Thyroid gland (tissue), 4 donors: ENCODE measurements around the gene TNPO3. TPM values are rescaled to one million over a fixed set of nuclear protein-coding genes. Genes with fewer than 3 reads are reported as not detected.

ENCODE experiments used
- DNase-seq, 2 donors: peaks; one replicate each; pipeline ENCODE4 v3.0.0-alpha.2; 2019
- H3K27ac ChIP-seq, 3 donors: fragments of 200-600 bp; sonication (generic); 1 replicate in 2 of 3; 2 replicates in 1 of 3; pipeline ENCODE4 v1.5.1; 2016 to 2019; ENCODE audit warnings: mild to moderate bottlenecking in 1 of 3, moderate library complexity in 1 of 3
- H3K27me3 ChIP-seq: fragments of 200-600 bp; sonication (generic); one replicate; pipeline ENCODE4 v1.5.1; 2019
- H3K36me3 ChIP-seq, 2 donors: fragments of 200-600 bp; sonication (generic); one replicate each; pipeline ENCODE4 v1.5.1; 2016 to 2019
- H3K4me1 ChIP-seq, 2 donors: fragments of 200-600 bp; sonication (generic); one replicate each; pipeline ENCODE4 v1.5.1; 2017 to 2019
- H3K4me3 ChIP-seq, 3 donors: fragments of 200-600 bp; sonication (generic); replicated peaks in 1 of 3; 1 replicate in 2 of 3; 2 replicates in 1 of 3; pipeline ENCODE4 v1.5.1; 2016; ENCODE audit warnings: mild to moderate bottlenecking in 1 of 3
- H3K9me3 ChIP-seq: fragments of 200-600 bp; sonication (generic); one replicate; pipeline ENCODE4 v1.5.1; 2017
- CTCF ChIP-seq, 6 experiments: fragments of 200-600 bp in 3 of 6; fragments of 450-650 bp in 3 of 6; sonication (generic) in 3 of 6; IDR thresholded peaks; one replicate each; pipeline ENCODE4 v1.5.1; 2016 to 2019; ENCODE audit warnings: antibody characterized with exemption in 6 of 6, mild to moderate bottlenecking in 2 of 6, inconsistent platforms in 1 of 6, moderate library complexity in 1 of 6
- POLR2A ChIP-seq, 2 donors: fragments of 450-650 bp; IDR thresholded peaks; one replicate each; pipeline ENCODE4 v1.6.1; 2017; ENCODE audit warnings: antibody characterized with exemption in 2 of 2, mild to moderate bottlenecking in 2 of 2, moderate library complexity in 1 of 2
- WGBS, 2 donors: methylation state at CpG; one replicate each; pipeline ENCODE4 v1.1.5; 2017; 5-methylcytosine and 5-hydroxymethylcytosine counted together
- intact Hi-C: fragments of 100-400 bp; cut with DNase I; formaldehyde crosslinking; loops from one replicate; pipeline ENCODE4 v1.15.1; 2023
- total RNA-seq, 4 donors: library from RNA; depleted of rRNA; stranded (reverse); fragments of >200 nt; gene quantifications; one replicate each; pipeline ENCODE4 v1.2.3, GENCODE V29; 2016

The TNPO3 gene
- total RNA-seq, 4 donors from 2014 or later = 46.1 to 56.2 (median 51.8) TPM

- no peaks in the 10 kb centered on the region for H3K27me3 ChIP-seq
- no peak overlapping the region for H3K4me3 ChIP-seq
- intact Hi-C loops = no loop called here
- DNase-seq = no peak
- no peaks in the 10 kb centered on the region for H3K4me1 ChIP-seq
- H3K36me3 ChIP-seq = no peaks in the 10 kb centered on the region
- TF ChIP-seq CTCF (IDR thresholded peaks at IDR 0.05) (no peak), POLR2A (IDR thresholded peaks at IDR 0.05) (no peak)
- 91 to 94% methylated on average over 2 of the region's 2 CpGs for WGBS, 2 donors
- H3K27ac ChIP-seq = no peak overlapping the region
- H3K9me3 ChIP-seq = no peaks in the 10 kb centered on the region
Observed at GRCh38 chr7:129078455-129078854, 23.5 kb upstream of the TNPO3 start.

GRCh38 chr7:129076886-129077285 lies 22.0 kb upstream of the TNPO3 start:
- Histone ChIP-seq H3K9me3 (no peaks in the 10 kb centered on the region), H3K36me3 (no peaks in the 10 kb centered on the region), H3K4me3 (no peak overlapping the region), H3K4me1 (no peaks in the 10 kb centered on the region), H3K27ac (no peak overlapping the region), H3K27me3 (no peaks in the 10 kb centered on the region)
- TF ChIP-seq CTCF (IDR thresholded peaks at IDR 0.05) (no peak), POLR2A (IDR thresholded peaks at IDR 0.05) (no peak)
- 84 to 89% methylated on average over 2 of the region's 2 CpGs for WGBS, 2 donors
- intact Hi-C loops = no loop called here
- no peak for DNase-seq

GRCh38 chr7:129074994-129075393 lies 20.1 kb upstream of the TNPO3 start:
- Histone ChIP-seq H3K27me3 (no peaks in the 10 kb centered on the region), H3K4me1 (no peaks in the 10 kb centered on the region), H3K4me3 (no peak overlapping the region), H3K9me3 (no peaks in the 10 kb centered on the region), H3K27ac (no peak overlapping the region), H3K36me3 (no peaks in the 10 kb centered on the region)
- 96 to 97% methylated on average over 2 of the region's 2 CpGs for WGBS, 2 donors
- intact Hi-C loops = no loop called here
- DNase-seq = no peak
- no peak for TF ChIP-seq CTCF (IDR thresholded peaks at IDR 0.05)
- TF ChIP-seq POLR2A (IDR thresholded peaks at IDR 0.05) = no peak

GRCh38 chr7:129074361-129074871 lies 19.5 kb upstream of the TNPO3 start:
- Histone ChIP-seq H3K27ac (no peak overlapping the region), H3K36me3 (no peaks in the 10 kb centered on the region), H3K27me3 (no peaks in the 10 kb centered on the region), H3K4me3 (no peak overlapping the region), H3K9me3 (no peaks in the 10 kb centered on the region), H3K4me1 (no peaks in the 10 kb centered on the region)
- TF ChIP-seq CTCF (IDR thresholded peaks at IDR 0.05) = no peak
- TF ChIP-seq POLR2A (IDR thresholded peaks at IDR 0.05) = no peak
- WGBS, 2 donors = 87 to 100% methylated on average over 1 of the region's 1 CpG
- intact Hi-C loops = no loop called here
- DNase-seq = no peak

- Histone ChIP-seq H3K4me3 (no peak overlapping the region), H3K27me3 (no peaks in the 10 kb centered on the region), H3K27ac (no peak overlapping the region), H3K4me1 (no peaks in the 10 kb centered on the region), H3K9me3 (no peaks in the 10 kb centered on the region), H3K36me3 (no peaks in the 10 kb centered on the region)
- no peak for TF ChIP-seq CTCF (IDR thresholded peaks at IDR 0.05)
- no peak for TF ChIP-seq POLR2A (IDR thresholded peaks at IDR 0.05)
- WGBS, 2 donors = 85 to 86% methylated on average over 4 of the region's 4 CpGs
- no peak for DNase-seq
- intact Hi-C loops = no loop called here
Observed at GRCh38 chr7:129073738-129074137, 18.8 kb upstream of the TNPO3 start.
